Breast epithelium (tissue), 3 donors: Measurements from ENCODE around the gene TRIM65.

Experiments used
- CTCF ChIP-seq, 3 donors: fragments of 450-650 bp; IDR thresholded peaks; one replicate each; pipeline ENCODE4 v1.5.1; 2016 to 2017; ENCODE audit warnings: antibody characterized with exemption in 3 of 3, mild to moderate bottlenecking in 3 of 3, moderate library complexity in 3 of 3
- POLR2A ChIP-seq: fragments of 450-650 bp; IDR thresholded peaks from one replicate; pipeline ENCODE4 v1.6.1; 2016; ENCODE audit warnings: antibody characterized with exemption, mild to moderate bottlenecking, moderate library complexity
- POLR2AphosphoS5 ChIP-seq, 3 donors: sonication (generic); formaldehyde crosslinking; IDR thresholded peaks; one replicate each; pipeline ENCODE4 v1.6.1; 2017; ENCODE audit warnings: antibody characterized with exemption in 3 of 3

DNA sequence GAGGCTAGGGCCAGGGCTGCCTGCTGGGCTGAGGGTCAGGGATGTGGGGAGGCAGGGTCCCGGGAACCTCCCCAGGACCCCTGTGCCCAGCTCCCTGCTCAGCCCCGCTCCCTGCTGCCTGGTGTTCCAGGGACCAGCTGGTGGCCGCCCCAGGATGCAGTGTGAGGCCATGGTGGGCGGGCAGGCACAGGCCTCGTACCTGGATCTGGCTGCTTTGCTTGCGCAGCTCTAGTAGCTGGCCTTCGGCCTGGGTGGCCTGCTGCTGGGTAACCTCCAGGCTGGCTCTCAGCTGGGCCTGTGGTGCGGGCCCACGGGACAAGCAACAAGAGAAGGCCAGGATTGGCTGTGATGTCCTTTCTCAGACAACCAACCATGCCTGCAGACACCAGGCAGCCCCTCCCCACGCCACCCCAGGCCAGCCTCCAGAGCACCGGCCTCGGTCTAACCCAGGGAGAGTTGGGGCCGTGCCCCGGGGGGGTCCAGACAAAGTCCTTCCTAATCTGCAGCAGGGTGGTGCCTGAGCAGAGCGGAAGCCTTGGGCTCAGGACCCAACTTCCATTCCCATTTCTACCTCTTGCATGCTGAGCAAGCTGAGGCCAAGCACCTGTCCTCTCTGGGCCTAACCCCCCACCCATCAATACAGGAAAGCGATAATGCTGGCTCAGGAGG is 4.1 kb downstream of the TRIM65 start:
- TF ChIP-seq CTCF (IDR thresholded peaks at IDR 0.05), result no peak
- TF ChIP-seq POLR2A, result no peak
- no peak for TF ChIP-seq POLR2AphosphoS5 (IDR thresholded peaks at IDR 0.05)
